NOMO-1 treated with dmso at 0.1 percent for 144 hours (cell line): ENCODE data around the gene LMOD2.

ENCODE experiments used
- DNase-seq: peaks from one replicate; lab custom pipeline; 2025; ENCODE audit not compliant: unreplicated experiment; lab: John Stamatoyannopoulos, UW

Gene LMOD2

DNA sequence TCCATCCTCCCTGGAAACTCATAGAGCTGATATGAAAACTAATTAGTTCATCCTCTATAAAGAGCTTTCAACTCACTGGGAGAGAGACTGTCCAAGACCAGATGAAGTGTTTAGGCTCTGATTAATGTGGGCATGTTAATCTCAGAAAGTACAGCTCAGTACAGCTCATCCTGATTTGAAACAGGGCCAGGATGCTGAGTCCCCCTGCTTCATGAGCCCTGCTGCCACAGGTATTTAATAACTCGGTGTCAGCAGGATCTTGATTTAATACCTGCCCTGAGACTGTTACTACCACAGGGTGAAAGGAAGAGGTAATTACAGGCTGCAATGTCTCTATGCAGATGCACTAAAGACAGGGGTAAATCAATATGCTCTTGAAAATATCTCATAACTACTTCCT, 10.8 kb downstream of the LMOD2 start:
- no peak for DNase-seq

DNA sequence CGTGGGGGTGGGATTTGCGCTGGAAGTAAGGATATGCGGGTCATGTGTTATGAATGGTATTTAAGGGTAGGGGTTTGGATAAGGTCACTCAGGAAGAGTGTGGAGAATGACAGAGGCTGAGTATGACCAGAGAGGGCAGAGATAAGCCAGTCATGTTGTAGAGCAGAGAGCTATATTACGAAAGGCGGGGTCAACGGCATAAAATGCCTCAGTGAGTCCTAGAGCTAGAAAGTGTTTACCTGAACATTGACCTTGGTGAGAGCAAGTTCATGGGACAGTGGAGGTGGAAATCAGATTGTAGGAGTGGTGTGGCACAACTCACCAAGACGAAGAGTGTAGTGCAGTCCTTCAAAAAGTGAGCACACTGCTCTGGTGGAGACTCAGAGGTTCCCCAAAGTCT, 13.8 kb downstream of the LMOD2 start:
- no peak for DNase-seq

DNA sequence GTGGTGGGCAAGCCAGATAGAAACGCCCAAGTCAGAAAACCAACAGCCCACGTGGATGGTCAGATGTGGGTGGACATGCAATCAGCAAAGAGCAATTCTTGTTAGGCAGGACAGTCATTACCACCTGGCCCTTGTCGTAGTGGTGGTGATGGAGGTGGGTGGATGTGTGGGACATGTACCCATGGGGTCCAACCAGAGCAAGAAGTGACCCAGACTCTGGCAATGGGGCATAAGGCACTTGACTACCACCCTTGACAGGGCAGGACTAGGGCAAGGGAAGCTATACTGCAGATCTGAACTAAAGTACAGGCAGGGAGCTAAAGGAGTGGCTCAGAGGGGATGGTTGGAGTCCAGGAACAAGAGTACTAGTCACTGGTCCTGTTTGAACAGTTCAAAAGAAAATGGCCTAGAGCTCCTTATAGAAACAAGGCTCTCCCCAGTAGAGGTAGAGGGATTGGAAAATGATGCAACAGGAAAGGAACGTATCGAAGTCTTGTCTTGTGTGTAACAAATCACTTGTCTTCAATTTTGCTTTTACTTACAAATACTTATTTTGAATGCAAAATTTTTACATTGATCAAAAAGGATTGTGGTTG, 17.6 kb downstream of the LMOD2 start:
- no peak for DNase-seq

DNA sequence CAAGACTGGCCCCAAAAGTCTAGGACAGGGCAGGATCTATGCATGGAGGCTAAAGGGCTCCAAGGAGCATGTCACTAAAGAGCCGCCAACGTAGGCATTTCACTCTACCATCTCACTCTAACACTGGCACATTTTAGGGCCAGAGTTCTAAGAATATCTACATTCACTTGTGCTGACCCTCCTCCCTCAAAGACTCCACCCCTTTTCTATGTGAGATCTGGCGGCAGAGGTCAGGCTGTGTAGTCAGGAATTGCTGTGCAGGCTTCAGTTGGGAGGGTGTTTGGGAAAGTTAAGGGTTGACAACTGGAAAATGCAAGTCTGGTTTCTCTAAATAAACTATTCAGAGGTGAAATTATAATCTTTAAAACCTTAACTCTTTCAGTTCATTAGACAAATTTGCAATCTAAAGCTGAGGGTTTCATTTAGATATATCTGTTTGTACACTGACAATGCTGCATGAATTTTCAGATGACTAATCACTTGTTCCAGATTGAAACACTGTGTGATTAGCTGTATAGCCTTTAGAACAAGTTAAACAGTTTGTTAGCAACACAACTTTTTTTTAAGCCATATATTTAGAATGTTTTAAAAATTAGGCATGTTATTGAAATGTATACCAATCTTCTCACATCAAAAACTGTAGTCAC, 18.2 kb downstream of the LMOD2 start:
- no peak for DNase-seq

GRCh38 chr7:123674399-123675180, 18.9 kb downstream of the LMOD2 start:
- no peak for DNase-seq

DNA sequence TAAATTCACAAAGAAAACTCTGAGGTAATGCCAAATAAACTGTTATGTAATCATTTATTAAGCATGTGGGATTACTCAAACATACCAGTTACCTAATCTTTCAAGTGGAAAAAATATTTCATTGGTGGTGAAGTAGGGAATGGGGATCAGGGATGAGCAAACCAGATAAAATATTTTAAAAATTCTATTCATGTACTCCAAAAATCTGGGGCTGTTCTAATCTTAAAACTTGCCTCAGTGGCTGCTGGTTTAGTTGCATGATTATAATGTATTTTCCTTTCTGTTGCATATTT, 19.5 kb downstream of the LMOD2 start:
- DNase-seq, result no peak

DNA sequence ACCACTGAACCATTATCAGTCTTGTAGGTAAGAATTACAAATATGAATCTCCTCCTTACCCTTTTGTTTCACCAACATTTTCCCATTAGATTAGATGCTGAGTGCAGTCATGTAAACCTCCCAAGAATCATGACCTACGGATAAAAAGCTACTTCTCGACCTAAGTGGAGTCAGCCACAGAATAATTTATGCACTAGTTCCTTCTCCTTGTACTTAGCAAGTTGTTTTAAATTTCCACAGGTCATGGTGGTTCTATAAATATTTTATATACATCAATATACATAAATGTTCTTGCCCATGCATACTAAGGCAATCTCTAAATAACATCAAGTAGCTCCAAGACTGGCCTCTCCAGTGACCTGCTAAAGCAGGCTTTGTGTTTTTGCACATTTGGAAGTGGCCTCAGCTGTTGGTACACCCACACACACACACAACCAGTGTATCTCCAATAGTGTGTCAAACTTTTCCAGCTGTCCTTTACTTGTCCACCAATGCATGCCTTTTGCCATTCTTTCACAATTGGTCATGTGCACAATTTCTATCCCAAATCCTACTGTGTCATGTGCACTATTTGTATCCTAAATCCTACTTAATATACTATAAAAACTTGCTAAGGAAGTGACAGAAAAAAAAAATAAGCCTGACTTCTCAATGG, 21.5 kb downstream of the LMOD2 start:
- no peak for DNase-seq

- DNase-seq, result no peak
These were observed 23.9 kb downstream of the LMOD2 start for GRCh38 chr7:123679614-123680013.

DNA sequence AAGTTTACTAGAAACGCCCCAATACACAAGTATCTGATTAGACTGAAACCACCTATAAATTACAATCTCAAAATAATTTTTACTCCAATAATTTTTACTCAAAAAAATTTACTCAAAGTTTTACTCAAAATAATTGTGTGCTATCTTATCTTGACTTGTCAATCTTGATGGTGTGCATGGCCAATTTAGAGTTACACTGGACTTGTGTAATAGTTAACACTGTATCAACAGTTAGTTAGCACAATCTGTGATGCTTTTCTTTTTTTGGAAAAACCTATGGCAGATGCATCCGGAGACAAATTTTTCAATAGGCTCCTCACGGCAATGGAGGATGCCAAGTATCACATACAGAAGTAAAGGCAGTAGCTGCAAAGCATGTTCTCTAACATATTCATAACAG, 24.9 kb downstream of the LMOD2 start:
- no peak for DNase-seq

GRCh38 chr7:123681561-123681960, 25.9 kb downstream of the LMOD2 start:
- no peak for DNase-seq

DNA sequence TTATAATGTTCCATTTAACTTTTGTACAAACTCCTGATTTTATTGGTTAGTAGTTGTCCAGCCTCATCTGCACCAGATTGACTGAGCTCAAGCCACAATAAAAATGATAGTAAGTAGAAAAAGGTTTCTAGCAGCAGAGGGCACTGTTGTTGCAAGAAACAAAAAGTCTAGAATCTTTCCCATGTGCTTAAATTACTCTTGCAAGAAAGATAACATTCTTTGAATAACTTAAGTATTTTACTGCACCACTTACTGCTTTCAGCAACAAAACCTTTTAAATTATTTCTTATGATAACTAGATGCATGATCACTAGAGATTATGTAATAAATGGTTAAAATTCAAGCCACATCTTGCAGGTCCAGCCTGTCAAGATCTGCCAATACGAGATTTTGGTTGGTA, 27.0 kb downstream of the LMOD2 start:
- no peak for DNase-seq

- no peak for DNase-seq
These were observed 31.5 kb downstream of the LMOD2 start for GRCh38 chr7:123687161-123687560.

GRCh38 chr7:123687727-123688126, 32.1 kb downstream of the LMOD2 start:
- DNase-seq, result no peak

GRCh38 chr7:123689250-123689649, 33.6 kb downstream of the LMOD2 start:
- DNase-seq, result no peak

DNA sequence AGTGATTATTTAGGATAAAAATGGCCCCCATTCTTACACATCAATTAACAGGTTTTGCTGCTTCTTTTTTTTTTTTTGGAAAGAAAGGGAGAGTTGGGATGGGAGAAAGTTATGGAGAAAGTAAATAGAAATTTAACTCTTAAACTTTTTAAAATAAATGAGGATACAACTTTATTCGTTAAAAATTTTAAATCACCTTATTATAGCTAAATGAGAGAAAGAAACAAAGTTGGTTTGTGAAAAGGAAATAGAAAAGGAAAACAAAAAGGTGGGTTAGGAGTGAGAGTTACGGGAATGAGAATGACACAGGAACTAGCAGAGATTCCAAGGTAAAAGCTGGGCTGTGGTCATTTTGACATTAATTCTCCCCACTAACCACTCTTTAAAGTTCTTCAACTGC, 34.9 kb downstream of the LMOD2 start:
- no peak for DNase-seq

- DNase-seq, result no peak
These were observed 36.8 kb downstream of the LMOD2 start for GRCh38 chr7:123692471-123692877.

- no peak for DNase-seq
These were observed 40.4 kb downstream of the LMOD2 start for GRCh38 chr7:123695944-123696677.

GRCh38 chr7:123705211-123705901, 49.7 kb downstream of the LMOD2 start:
- no peak for DNase-seq

GRCh38 chr7:123709525-123709924, 53.9 kb downstream of the LMOD2 start:
- DNase-seq, result no peak

DNA sequence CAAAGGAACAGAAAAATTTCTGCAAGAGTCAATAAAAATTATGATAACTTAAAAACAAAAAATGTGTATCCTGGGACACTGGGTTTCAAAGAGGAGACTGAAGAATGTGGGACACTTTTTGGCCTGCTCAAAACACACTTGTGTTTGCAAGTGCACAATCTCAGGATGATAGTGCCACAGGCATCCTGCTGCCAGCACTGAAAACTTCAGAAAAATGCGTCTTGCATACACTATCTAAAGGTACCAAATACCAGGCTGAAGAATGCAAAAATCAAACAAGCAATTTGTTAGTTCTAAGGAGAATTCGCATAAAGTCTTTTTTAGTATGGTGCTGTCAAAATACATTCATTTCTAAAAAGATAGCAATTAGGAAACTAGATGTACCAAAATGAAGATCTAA, 55.0 kb downstream of the LMOD2 start:
- no peak for DNase-seq

DNA sequence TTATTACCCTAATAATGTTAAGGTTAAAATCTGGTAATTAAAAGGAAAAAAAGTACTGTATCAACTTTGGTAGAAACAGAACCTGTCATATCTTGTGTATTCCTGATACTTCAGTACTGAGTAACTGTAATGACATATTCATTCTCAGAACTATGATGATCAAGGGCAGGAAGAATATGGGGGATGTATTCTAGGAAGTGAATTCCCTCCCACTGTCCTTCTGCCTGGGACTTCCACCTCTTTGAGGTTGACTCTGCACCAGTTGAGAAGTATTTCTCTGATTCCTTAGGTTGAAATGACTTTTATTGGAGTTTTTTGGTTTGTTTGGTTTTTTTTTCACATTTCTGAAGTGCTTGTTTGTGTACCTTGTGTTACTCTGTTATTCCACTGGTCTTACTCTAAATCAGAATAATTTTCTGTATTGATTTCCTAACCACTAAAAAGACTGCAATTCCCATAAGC, 56.2 kb downstream of the LMOD2 start:
- no peak for DNase-seq
